MG63 (cell line): ENCODE data around the gene VPS8. TPM values are rescaled to one million over a fixed set of nuclear protein-coding genes. Genes with fewer than 3 reads are reported as not detected.
"Not testable (repeated sequence)": the region's sequence is repeated elsewhere in the genome, so short reads cannot be mapped to it uniquely, and the experiment has no call there.

Source experiments
- DNase-seq: peaks from one replicate; pipeline ENCODE4 v3.0.0-alpha.2; 2020
- H3K27me3 ChIP-seq: fragments of 250-450 bp; sonication (Bioruptor Pico); 2 replicates; pipeline ENCODE4 v1.5.1; 2020; ENCODE audit warnings: mild to moderate bottlenecking, moderate library complexity
- H3K36me3 ChIP-seq: fragments of 250-450 bp; sonication (Bioruptor Pico); 2 replicates; pipeline ENCODE4 v1.5.1; 2020; ENCODE audit warnings: mild to moderate bottlenecking, moderate library complexity
- H3K4me3 ChIP-seq: fragments of 250-450 bp; sonication (Bioruptor Pico); 2 replicates; pipeline ENCODE4 v1.5.1; 2020; ENCODE audit warnings: mild to moderate bottlenecking, moderate library complexity
- H3K9me3 ChIP-seq: fragments of 250-450 bp; sonication (Bioruptor Pico); 2 replicates; pipeline ENCODE4 v1.5.1; 2020; ENCODE audit warnings: mild to moderate bottlenecking, moderate library complexity
- total RNA-seq: library from RNA; depleted of rRNA; stranded (reverse); fragments of >200 nt; shearing (Covaris generic); gene quantifications from 2 replicates; pipeline ENCODE4 v1.2.3, GENCODE V29; 2014; ENCODE audit warnings: low replicate concordance

VPS8 gene
- total RNA-seq, 1 experiment from 2014 or later: 34.6 TPM

GRCh38 chr3:184912163-184912562 lies 100.2 kb downstream of the VPS8 start:
- Histone ChIP-seq H3K9me3 (no peaks in the 10 kb centered on the region), H3K36me3 (peaks cover 11% of the 10 kb centered on the region), H3K4me3 (no peak overlapping the region), H3K27me3 (no peaks in the 10 kb centered on the region)
- no peak for DNase-seq

GRCh38 chr3:184914628-184915027 lies 102.7 kb downstream of the VPS8 start:
- Histone ChIP-seq H3K27me3 (no peaks in the 10 kb centered on the region), H3K9me3 (no peaks in the 10 kb centered on the region), H3K36me3 (peaks cover 11% of the 10 kb centered on the region), H3K4me3 (no peak overlapping the region)
- no peak for DNase-seq

GRCh38 chr3:184918750-184919149 lies 106.8 kb downstream of the VPS8 start:
- no peaks in the 10 kb centered on the region for H3K27me3 ChIP-seq
- H3K9me3 ChIP-seq: no peaks in the 10 kb centered on the region
- H3K36me3 ChIP-seq: peaks cover 8% of the 10 kb centered on the region
- no peak for DNase-seq
- no peak overlapping the region for H3K4me3 ChIP-seq

DNA sequence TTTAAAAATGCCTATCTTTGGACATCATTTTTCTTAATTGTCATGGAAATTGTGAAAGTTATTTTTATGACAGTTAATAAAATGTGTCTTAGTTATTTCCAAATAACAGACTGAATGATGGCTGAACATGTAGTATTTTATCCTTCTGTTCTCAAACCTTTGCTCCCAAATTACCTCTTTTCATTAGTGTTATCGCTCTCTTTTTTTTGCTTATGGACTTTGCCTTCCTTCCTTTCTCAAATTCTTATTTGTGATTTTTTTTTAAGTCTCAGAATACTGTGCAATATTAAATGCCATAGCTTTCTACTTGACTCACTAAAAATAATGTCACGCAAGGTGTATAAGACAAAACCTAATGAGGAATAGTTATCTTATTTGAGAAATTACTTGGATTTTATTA lies 107.7 kb downstream of the VPS8 start:
- Histone ChIP-seq H3K36me3 (peaks cover 8% of the 10 kb centered on the region), H3K9me3 (no peaks in the 10 kb centered on the region), H3K4me3 (no peak overlapping the region), H3K27me3 (no peaks in the 10 kb centered on the region)
- no peak for DNase-seq

GRCh38 chr3:184924547-184924946 lies 112.6 kb downstream of the VPS8 start:
- H3K36me3 ChIP-seq: 0 out of 2 replicates have a peak, but pooled peaks cover 5% of the 10 kb centered on the region
- no peak overlapping the region for H3K4me3 ChIP-seq
- no peaks in the 10 kb centered on the region for H3K9me3 ChIP-seq
- DNase-seq: no peak
- H3K27me3 ChIP-seq: no peaks in the 10 kb centered on the region

DNA sequence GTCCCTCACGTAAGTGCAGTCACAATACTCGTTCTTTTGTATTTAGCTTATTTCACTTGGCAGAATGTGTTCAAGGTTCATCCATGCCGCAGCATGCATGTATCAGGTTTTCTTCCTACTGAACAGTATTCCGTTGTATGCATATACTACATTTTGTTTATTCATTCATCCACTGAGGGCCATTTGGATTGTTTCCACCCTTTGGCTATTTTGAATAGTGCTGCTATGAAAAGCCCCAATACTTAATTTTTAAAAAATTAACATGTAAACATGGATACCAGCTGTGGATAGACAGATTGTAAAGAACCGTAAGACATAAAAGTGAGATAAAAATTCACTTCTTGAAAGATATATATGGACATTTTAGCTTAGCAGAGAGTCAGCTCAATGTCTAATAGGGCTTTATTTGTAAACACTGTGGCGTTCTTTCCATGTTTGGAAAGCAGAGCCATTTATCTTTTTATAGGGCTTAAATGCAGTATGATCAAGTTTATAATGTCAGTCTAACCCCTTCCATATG lies 115.9 kb downstream of the VPS8 start:
- no peaks in the 10 kb centered on the region; the same call in 1 of the 2 replicates for H3K36me3 ChIP-seq
- no peak for DNase-seq

DNA sequence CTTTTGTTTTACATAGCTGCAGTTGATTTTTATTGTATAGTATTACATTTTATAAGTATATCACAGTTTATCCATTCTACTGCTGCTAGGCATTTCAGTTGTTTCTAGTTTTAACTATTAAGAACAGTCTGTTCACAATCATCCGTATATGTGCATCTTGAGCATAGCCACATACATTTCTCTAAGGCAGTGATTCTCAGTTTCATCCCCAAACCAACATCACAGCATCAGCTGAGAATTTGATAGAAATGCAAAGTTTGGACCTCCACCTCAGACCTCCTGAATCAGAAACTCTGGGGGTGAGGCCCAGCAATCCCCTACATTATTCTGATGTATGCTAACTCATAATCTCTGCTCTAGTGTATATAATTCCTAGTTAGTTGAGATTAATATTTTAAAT lies 120.8 kb downstream of the VPS8 start:
- Histone ChIP-seq H3K4me3 (no peak overlapping the region), H3K27me3 (no peaks in the 10 kb centered on the region), H3K9me3 (no peaks in the 10 kb centered on the region), H3K36me3 (no peaks in the 10 kb centered on the region; the same call in 1 of the 2 replicates)
- no peak for DNase-seq

More for the DNA sequence above, 115.9 kb downstream of the VPS8 start:
- no peaks in the 10 kb centered on the region for H3K27me3 ChIP-seq
- no peaks in the 10 kb centered on the region for H3K9me3 ChIP-seq
- no peak overlapping the region for H3K4me3 ChIP-seq

- Histone ChIP-seq H3K4me3 (no peak overlapping the region), H3K9me3 (no peaks in the 10 kb centered on the region), H3K36me3 (no peaks in the 10 kb centered on the region; the same call in 1 of the 2 replicates), H3K27me3 (no peaks in the 10 kb centered on the region)
- no peak for DNase-seq
These were observed 125.6 kb downstream of the VPS8 start for GRCh38 chr3:184937611-184938010.

DNA sequence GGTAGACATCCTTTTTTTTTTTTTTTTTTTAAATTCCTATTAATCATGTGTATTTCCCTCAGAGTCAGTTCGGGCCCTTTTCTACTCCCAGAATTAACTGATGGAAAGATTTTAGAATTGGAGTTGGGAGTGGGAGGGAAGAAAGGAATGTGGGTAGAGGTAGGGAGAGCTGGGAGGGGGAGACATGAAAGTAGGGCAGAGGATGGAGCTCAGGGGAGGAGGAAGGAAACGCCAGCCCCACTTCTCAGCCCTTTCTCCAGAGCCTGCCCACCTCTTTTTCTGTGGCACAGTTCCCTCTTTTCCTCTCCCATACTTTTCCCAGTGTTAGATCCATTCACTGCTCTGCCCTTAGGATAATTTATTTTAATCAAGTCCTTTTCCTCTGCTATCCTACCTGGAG lies 129.4 kb downstream of the VPS8 start:
- DNase-seq: no peak
- Histone ChIP-seq H3K9me3 (no peaks in the 10 kb centered on the region), H3K4me3 (no peak overlapping the region), H3K27me3 (no peaks in the 10 kb centered on the region), H3K36me3 (no peaks in the 10 kb centered on the region; the same call in 1 of the 2 replicates)

DNA sequence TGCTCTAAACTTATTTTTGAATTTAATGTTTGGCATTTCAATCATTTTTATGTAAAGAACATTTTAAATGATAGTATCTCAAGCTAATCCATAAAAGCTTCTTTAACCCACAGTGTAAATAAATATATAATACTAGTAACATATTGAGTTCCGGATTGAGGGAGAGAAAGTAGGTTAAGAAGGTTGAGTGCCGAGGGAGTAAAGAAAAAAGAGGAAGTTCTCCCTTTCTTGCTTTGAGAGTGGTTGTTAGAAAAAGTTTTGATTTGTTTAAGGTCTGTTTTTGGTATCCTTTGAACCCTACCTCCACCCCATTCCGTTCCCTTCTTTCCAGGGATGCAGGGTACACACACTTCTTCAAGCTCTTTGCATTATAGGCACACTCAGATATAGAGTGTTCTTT lies 130.8 kb downstream of the VPS8 start:
- H3K9me3 ChIP-seq: no peaks in the 10 kb centered on the region
- DNase-seq: no peak

GRCh38 chr3:184944241-184944640 lies 132.3 kb downstream of the VPS8 start:
- H3K9me3 ChIP-seq: no peaks in the 10 kb centered on the region
- H3K4me3 ChIP-seq: no peak overlapping the region
- no peaks in the 10 kb centered on the region for H3K27me3 ChIP-seq
- no peaks in the 10 kb centered on the region; the same call in 1 of the 2 replicates for H3K36me3 ChIP-seq
- no peak for DNase-seq

More for the DNA sequence above, 130.8 kb downstream of the VPS8 start:
- H3K4me3 ChIP-seq: no peak overlapping the region
- H3K27me3 ChIP-seq: no peaks in the 10 kb centered on the region
- no peaks in the 10 kb centered on the region; the same call in 1 of the 2 replicates for H3K36me3 ChIP-seq

DNA sequence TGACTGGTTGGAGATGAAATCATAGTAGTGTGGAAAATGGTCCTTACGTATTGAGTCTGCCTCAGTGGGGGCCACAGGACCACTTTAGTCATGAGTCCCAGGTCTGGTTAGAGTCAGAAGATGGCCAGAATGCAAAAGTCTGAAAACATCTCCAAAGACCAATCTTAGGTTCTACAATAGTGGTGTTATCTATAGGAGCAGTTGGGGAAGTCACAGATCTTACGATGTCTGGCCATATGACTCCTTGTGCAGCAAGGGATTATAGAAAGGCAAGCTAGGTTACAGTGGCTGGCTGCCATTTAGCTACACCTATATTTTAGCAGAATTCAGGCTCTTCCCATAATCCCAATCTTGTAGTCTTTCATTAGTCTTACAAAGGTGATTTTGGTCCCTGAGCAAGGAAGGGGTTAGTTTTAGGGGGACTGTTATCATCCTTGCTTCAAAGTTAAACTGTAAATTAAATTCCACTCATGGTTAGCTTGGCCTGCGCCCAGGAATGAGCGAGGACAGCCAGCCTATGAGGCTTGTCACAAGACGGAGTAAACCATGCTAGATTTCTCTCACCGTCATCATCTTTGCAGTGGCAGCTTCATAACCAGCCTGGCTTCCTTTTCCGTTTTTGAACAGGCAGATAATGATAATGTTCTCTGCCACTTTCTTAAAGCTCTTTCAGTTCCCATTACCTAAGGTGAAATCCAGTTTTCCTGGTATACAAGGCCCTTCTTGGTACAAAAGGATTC lies 134.1 kb downstream of the VPS8 start:
- DNase-seq: no peak
- Histone ChIP-seq H3K4me3 (no peak overlapping the region), H3K9me3 (no peaks in the 10 kb centered on the region), H3K36me3 (no peaks in the 10 kb centered on the region; the same call in 1 of the 2 replicates), H3K27me3 (no peaks in the 10 kb centered on the region)

DNA sequence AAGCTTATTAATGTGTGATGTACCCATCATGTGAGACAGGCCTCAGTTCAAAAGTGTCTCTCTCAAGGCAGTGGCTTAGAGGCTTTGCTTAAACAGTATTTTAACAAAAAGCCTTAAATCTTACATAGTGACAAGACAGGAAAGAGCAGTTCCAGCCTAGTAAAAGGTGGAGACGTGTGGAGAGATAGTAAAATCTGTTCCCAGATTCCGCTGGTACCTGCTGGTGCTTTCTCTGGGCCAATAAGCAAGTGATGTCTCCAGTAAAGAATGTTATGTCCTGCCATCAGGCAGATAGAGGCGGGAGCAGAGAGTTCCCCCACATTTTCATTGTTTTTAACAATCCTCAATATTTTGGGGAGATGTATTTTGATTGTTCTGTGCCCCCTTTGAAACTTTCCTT lies 135.0 kb downstream of the VPS8 start:
- H3K9me3 ChIP-seq: no peaks in the 10 kb centered on the region
- H3K27me3 ChIP-seq: no peaks in the 10 kb centered on the region
- H3K4me3 ChIP-seq: no peak overlapping the region
- H3K36me3 ChIP-seq: peaks cover 3% of the 10 kb centered on the region; the same call in 1 of the 2 replicates
- no peak for DNase-seq

DNA sequence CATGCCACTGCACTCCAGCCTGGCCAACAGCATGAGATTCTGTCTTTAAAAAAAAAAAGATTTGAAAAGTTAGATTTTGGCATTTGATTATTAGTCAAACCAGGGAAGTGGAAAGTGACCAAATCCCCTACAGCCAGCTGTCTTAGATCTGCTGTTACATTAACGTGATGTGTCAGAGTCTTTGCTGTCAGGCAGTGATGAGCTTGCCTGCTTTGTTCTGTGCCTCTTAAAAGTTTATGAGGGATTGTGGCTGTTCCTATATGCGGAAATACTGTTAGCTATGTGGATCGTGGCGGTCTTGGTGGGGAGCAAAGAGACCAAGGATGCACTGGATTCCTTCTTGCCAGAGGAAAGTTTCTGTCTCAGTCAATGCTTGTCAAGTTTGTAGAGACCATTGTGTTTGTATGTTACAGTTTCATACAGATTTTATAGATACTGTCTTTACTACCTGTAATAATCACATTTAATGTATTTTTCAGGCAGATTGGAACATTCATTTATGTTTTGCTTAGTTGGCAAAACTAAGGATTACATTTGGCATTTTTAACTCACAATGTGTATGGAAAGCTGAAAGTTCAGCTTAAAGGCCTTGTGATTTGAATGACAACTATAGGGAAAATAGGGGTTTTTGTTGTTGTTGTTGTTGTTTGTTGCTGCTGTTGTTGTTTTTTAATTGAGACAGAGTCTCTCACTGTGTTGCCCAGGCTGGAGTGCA lies 137.4 kb downstream of the VPS8 start:
- H3K27me3 ChIP-seq: no peaks in the 10 kb centered on the region
- H3K4me3 ChIP-seq: no peak overlapping the region
- H3K9me3 ChIP-seq: no peaks in the 10 kb centered on the region
- no peak for DNase-seq
- peaks cover 3% of the 10 kb centered on the region; the same call in 1 of the 2 replicates for H3K36me3 ChIP-seq

GRCh38 chr3:184950816-184951215 lies 138.8 kb downstream of the VPS8 start:
- H3K4me3 ChIP-seq, H3K9me3 ChIP-seq, H3K27me3 ChIP-seq, DNase-seq, H3K36me3 ChIP-seq: not testable (repeated sequence)

DNA sequence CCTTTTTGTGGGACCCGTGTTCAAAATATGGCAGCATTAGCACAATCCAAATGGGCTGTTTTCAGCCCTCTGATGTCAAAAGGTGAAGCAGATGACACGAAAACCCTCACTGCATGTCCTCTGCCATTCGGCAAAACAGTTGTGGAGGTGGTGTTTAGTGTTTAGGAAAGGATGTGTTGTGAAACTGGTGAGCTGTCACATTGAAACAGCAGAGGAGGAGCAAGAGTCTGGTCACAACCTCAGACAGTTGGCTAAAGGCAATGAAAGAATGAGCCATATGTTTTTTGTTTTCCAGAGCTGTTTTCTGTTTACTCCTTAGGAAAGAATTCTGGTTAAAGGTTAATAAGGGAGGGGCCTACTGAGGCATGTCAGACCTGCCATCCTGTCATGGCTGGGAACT lies 140.7 kb downstream of the VPS8 start:
- no peak for DNase-seq
- Histone ChIP-seq H3K27me3 (no peaks in the 10 kb centered on the region), H3K9me3 (no peaks in the 10 kb centered on the region), H3K4me3 (no peak overlapping the region), H3K36me3 (peaks cover 3% of the 10 kb centered on the region; the same call in 1 of the 2 replicates)

GRCh38 chr3:184953401-184953800 lies 141.4 kb downstream of the VPS8 start:
- DNase-seq: no peak
- no peak overlapping the region for H3K4me3 ChIP-seq
- H3K36me3 ChIP-seq: peaks cover 3% of the 10 kb centered on the region; the same call in 1 of the 2 replicates
- H3K27me3 ChIP-seq: no peaks in the 10 kb centered on the region
- no peaks in the 10 kb centered on the region for H3K9me3 ChIP-seq
